Keratinocyte (primary cell): ENCODE measurements around the gene NDUFAF2. TPM values are rescaled to one million over a fixed set of nuclear protein-coding genes. Genes with fewer than 3 reads are reported as not detected.

ENCODE experiments used
- DNase-seq: peaks from one replicate; pipeline ENCODE4 v3.0.0-alpha.2; 2011; ENCODE audit warnings: low read depth, missing footprints, low spot score
- FAIRE-seq: peaks from 2 replicates; lab custom pipeline; 2011; peaks lifted over from hg19 to GRCh38; lab: Jason Lieb, UNC
- H2AFZ ChIP-seq: 2 replicates; pipeline ENCODE4 v1.6.0; 2012; ENCODE audit warnings: low read length, control low read depth, inconsistent platforms; ENCODE audit not compliant: control insufficient read depth
- H3K27ac ChIP-seq: 2 replicates; pipeline ENCODE4 v1.5.1; 2011; ENCODE audit warnings: low read length; ENCODE audit not compliant: control insufficient read depth, insufficient read depth
- H3K27me3 ChIP-seq: 3 replicates; pipeline ENCODE4 v1.6.0; 2011; ENCODE audit warnings: low read length; ENCODE audit not compliant: control insufficient read depth, insufficient read depth; ENCODE audit errors: extremely low read depth
- H3K36me3 ChIP-seq, 2 experiments: 2 replicates in 1 of 2; 3 replicates in 1 of 2; pipeline ENCODE4 v1.5.1; 2011; ENCODE audit warnings: low read length in 2 of 2, mild to moderate bottlenecking in 1 of 2; ENCODE audit not compliant: control insufficient read depth in 2 of 2, insufficient read depth in 2 of 2; ENCODE audit errors: extremely low read depth in 1 of 2
- H3K4me1 ChIP-seq: 3 replicates; pipeline ENCODE4 v1.5.1; 2011; ENCODE audit warnings: low read length; ENCODE audit not compliant: control insufficient read depth, insufficient read depth; ENCODE audit errors: extremely low read depth
- H3K4me2 ChIP-seq: 3 replicates; pipeline ENCODE4 v1.6.0; 2011; ENCODE audit warnings: low read depth, low read length; ENCODE audit not compliant: control insufficient read depth, insufficient read depth; ENCODE audit errors: extremely low read depth
- H3K4me3 ChIP-seq, 3 experiments: fragments of 200-600 bp in 1 of 3; sonication (generic) in 1 of 3; 2 replicates in 2 of 3; 3 replicates in 1 of 3; pipeline ENCODE4 v1.5.1; 2011 to 2016; ENCODE audit warnings: low read length in 3 of 3, mild to moderate bottlenecking in 3 of 3, control low read depth in 2 of 3, inconsistent platforms in 1 of 3, low read depth in 1 of 3, mixed read lengths in 1 of 3, mixed run types in 1 of 3, moderate library complexity in 1 of 3; ENCODE audit not compliant: control insufficient read depth in 2 of 3, insufficient read depth in 2 of 3; ENCODE audit errors: extremely low read depth in 1 of 3
- H3K79me2 ChIP-seq: 2 replicates; pipeline ENCODE4 v1.6.0; 2012; ENCODE audit warnings: low read length; ENCODE audit not compliant: control insufficient read depth, insufficient read depth
- H3K9ac ChIP-seq: 3 replicates; pipeline ENCODE4 v1.6.0; 2011; ENCODE audit warnings: low read length; ENCODE audit not compliant: control insufficient read depth, insufficient read depth; ENCODE audit errors: extremely low read depth
- H3K9me1 ChIP-seq: 3 replicates; pipeline ENCODE4 v1.6.0; 2011; ENCODE audit warnings: low read length; ENCODE audit not compliant: control insufficient read depth, insufficient read depth; ENCODE audit errors: extremely low read depth
- H3K9me3 ChIP-seq: 2 replicates; pipeline ENCODE4 v1.5.1; 2012; ENCODE audit warnings: low read depth, low read length; ENCODE audit not compliant: control insufficient read depth
- H4K20me1 ChIP-seq: 3 replicates; pipeline ENCODE4 v1.6.0; 2011; ENCODE audit warnings: low read length; ENCODE audit not compliant: control insufficient read depth, insufficient read depth; ENCODE audit errors: extremely low read depth
- EZH2 ChIP-seq: IDR thresholded peaks from one replicate; pipeline ENCODE4 v1.6.1; 2012; ENCODE audit warnings: inconsistent platforms, mild to moderate bottlenecking, low read length, moderate library complexity
- dilution Hi-C: fragments of 300-500 bp; cut with MboI; formaldehyde crosslinking; loops from one replicate; pipeline ENCODE4 v1.7.0; 2020; ENCODE audit warnings: low sequenced_read_pairs; ENCODE audit not compliant: extremely low pct_ligation_motif_present
- polyA plus RNA-seq, 5 experiments: library from polyadenylated mRNA; depleted of rRNA in 3 of 5; stranded (reverse) in 3 of 5; stranded (forward) in 1 of 5; unstranded in 1 of 5; fragments of >200 nt; gene quantifications; 1 replicate in 1 of 5; 2 replicates in 3 of 5; 3 replicates in 1 of 5; pipeline versions ENCODE4 v1.2.1 to v1.2.3, GENCODE V29; 2011 to 2012; ENCODE audit warnings: missing spikeins in 2 of 5, low read depth in 1 of 5, low replicate concordance in 1 of 5
- TF ChIP-seq, protein P1 (sequence below), 3 experiments: IDR thresholded peaks in 1 of 3; conservative IDR thresholded peaks in 1 of 3; optimal IDR thresholded peaks in 1 of 3; 2 replicates in 2 of 3; 3 replicates in 1 of 3; pipeline versions ENCODE3 to v1.5.1; 2011; ENCODE audit warnings: low read length in 3 of 3, mild to moderate bottlenecking in 3 of 3, moderate library complexity in 2 of 3, control low read depth in 1 of 3, inconsistent platforms in 1 of 3; ENCODE audit not compliant: insufficient read depth in 2 of 3; ENCODE audit errors: extremely low read depth in 1 of 3

The NDUFAF2 gene
- polyA plus RNA-seq, 1 donor (not counting 4 experiments of a cell fraction or from before 2014, with no cell fraction given) = 62.3 TPM

GRCh38 chr5:60993425-60993824 lies 48.4 kb downstream of the NDUFAF2 start:
- no peak for FAIRE-seq
- no peaks in the 10 kb centered on the region for H3K4me1 ChIP-seq
- H3K79me2 ChIP-seq = peaks cover 13% of the 10 kb centered on the region

GRCh38 chr5:60993875-60994571 lies 49.0 kb downstream of the NDUFAF2 start:
- DNase-seq = no peak
- Histone ChIP-seq H3K9ac (no peak overlapping the region), H3K4me2 (no peak overlapping the region), H3K79me2 (peaks cover 13% of the 10 kb centered on the region), H3K9me1 (no peaks in the 10 kb centered on the region), H3K27ac (no peak overlapping the region), H3K36me3 (peaks cover 0 to 3% of the 10 kb centered on the region in 2 experiments), H3K9me3 (peaks cover 8% of the 10 kb centered on the region), H3K27me3 (no peaks in the 10 kb centered on the region), H3K4me3 (no peak overlapping the region), H3K4me1 (no peaks in the 10 kb centered on the region), H4K20me1 (no peaks in the 10 kb centered on the region), H2AFZ (no peak overlapping the region)
- dilution Hi-C loops = no loop called here
- TF ChIP-seq EZH2 = no peak
- TF ChIP-seq, protein P1, sequence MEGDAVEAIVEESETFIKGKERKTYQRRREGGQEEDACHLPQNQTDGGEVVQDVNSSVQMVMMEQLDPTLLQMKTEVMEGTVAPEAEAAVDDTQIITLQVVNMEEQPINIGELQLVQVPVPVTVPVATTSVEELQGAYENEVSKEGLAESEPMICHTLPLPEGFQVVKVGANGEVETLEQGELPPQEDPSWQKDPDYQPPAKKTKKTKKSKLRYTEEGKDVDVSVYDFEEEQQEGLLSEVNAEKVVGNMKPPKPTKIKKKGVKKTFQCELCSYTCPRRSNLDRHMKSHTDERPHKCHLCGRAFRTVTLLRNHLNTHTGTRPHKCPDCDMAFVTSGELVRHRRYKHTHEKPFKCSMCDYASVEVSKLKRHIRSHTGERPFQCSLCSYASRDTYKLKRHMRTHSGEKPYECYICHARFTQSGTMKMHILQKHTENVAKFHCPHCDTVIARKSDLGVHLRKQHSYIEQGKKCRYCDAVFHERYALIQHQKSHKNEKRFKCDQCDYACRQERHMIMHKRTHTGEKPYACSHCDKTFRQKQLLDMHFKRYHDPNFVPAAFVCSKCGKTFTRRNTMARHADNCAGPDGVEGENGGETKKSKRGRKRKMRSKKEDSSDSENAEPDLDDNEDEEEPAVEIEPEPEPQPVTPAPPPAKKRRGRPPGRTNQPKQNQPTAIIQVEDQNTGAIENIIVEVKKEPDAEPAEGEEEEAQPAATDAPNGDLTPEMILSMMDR (optimal IDR thresholded peaks at IDR 0.05 in 1 of 3, IDR thresholded peaks at IDR 0.05 in 1 of 3, conservative IDR thresholded peaks at IDR 0.05 in 1 of 3; ENCODE audit: extremely low read depth in 1 of 3, insufficient read depth in 2 of 3, low read length in 3 of 3) = no peak
- FAIRE-seq = no peak

More at GRCh38 chr5:60993425-60993824, 48.4 kb downstream of the NDUFAF2 start:
- Histone ChIP-seq H4K20me1 (no peaks in the 10 kb centered on the region), H2AFZ (no peak overlapping the region), H3K9me3 (peaks cover 8% of the 10 kb centered on the region), H3K27ac (no peak overlapping the region), H3K4me3 (no peak overlapping the region), H3K4me2 (no peak overlapping the region), H3K36me3 (peaks cover 0 to 3% of the 10 kb centered on the region in 2 experiments), H3K27me3 (no peaks in the 10 kb centered on the region), H3K9ac (no peak overlapping the region), H3K9me1 (no peaks in the 10 kb centered on the region)
- dilution Hi-C loops = no loop called here
- TF ChIP-seq, protein P1 (optimal IDR thresholded peaks at IDR 0.05 in 1 of 3, IDR thresholded peaks at IDR 0.05 in 1 of 3, conservative IDR thresholded peaks at IDR 0.05 in 1 of 3; ENCODE audit: extremely low read depth in 1 of 3, insufficient read depth in 2 of 3, low read length in 3 of 3) = no peak
- no peak for TF ChIP-seq EZH2
- DNase-seq = no peak
